C1 segment of cervical spinal cord (tissue), 14 donors: ENCODE measurements around the gene PPM1B.
"Not testable (repeated sequence)": the region's sequence is repeated elsewhere in the genome, so short reads cannot be mapped to it uniquely, and the experiment has no call there.

Experiments
- DNase-seq, 14 donors: peaks; one replicate each; lab custom pipeline; 2025; lab: John Stamatoyannopoulos, UW

PPM1B gene

GRCh38 chr2:44168681-44169154 lies at the start of gene PPM1B:
PPM1B (plus strand) TSS chr2:44168875; CDS start chr2:44201200, 32,325 bp downstream.
- peak in 12 of 14 donors; percentile 100 for DNase-seq

- DNase-seq, result no peak
These were observed 48.8 kb upstream of the PPM1B start for GRCh38 chr2:44119878-44120277.

GRCh38 chr2:44120428-44120827 lies 48.2 kb upstream of the PPM1B start:
- no peak for DNase-seq

- no peak for DNase-seq
These were observed 46.8 kb upstream of the PPM1B start for GRCh38 chr2:44121899-44122298.

- DNase-seq, result no peak
These were observed 44.2 kb upstream of the PPM1B start for GRCh38 chr2:44124500-44124899.

- DNase-seq, result no peak
These were observed 42.4 kb upstream of the PPM1B start for GRCh38 chr2:44126106-44126797.

GRCh38 chr2:44130441-44130840 lies 38.2 kb upstream of the PPM1B start:
- no peak for DNase-seq

GRCh38 chr2:44131177-44131576 lies 37.5 kb upstream of the PPM1B start:
- no peak for DNase-seq

- DNase-seq, result not testable (repeated sequence)
These were observed 35.1 kb upstream of the PPM1B start for GRCh38 chr2:44133602-44134001.

GRCh38 chr2:44134848-44135247 lies 33.8 kb upstream of the PPM1B start:
- no peak for DNase-seq

GRCh38 chr2:44135296-44135695 lies 33.4 kb upstream of the PPM1B start:
- no peak for DNase-seq

GRCh38 chr2:44135771-44136170 lies 32.9 kb upstream of the PPM1B start:
- DNase-seq, result no peak

- no peak for DNase-seq
These were observed 32.4 kb upstream of the PPM1B start for GRCh38 chr2:44136252-44136651.

GRCh38 chr2:44137048-44137447 lies 31.6 kb upstream of the PPM1B start:
- DNase-seq, result no peak

- no peak for DNase-seq
These were observed 30.7 kb upstream of the PPM1B start for GRCh38 chr2:44137872-44138551.

GRCh38 chr2:44139741-44140140 lies 28.9 kb upstream of the PPM1B start:
- DNase-seq, result no peak

- no peak for DNase-seq
These were observed 26.4 kb upstream of the PPM1B start for GRCh38 chr2:44142306-44142705.

- no peak for DNase-seq
These were observed 25.0 kb upstream of the PPM1B start for GRCh38 chr2:44143701-44144100.

GRCh38 chr2:44148999-44149398 lies 19.7 kb upstream of the PPM1B start:
- DNase-seq, result no peak

- no peak for DNase-seq
These were observed 18.2 kb upstream of the PPM1B start for GRCh38 chr2:44150473-44150872.

GRCh38 chr2:44152865-44153669 lies 15.6 kb upstream of the PPM1B start:
- DNase-seq, result no peak
